Endometrial microvascular endothelial cells (primary cell): Measurements from ENCODE around the gene C4orf36. TPM values are rescaled to one million over a fixed set of nuclear protein-coding genes. Genes with fewer than 3 reads are reported as not detected.

ENCODE experiments used
- in situ Hi-C: cut with HindIII; loops from 2 replicates; pipeline ENCODE4 v1.10.0; 2017; ENCODE audit warnings: low sequenced_read_pairs, low pct_unique_long_range_greater_than_20kb; ENCODE audit errors: inconsistent ontology term
- total RNA-seq: library from RNA; depleted of rRNA; stranded (reverse); fragments of >200 nt; gene quantifications from one replicate; pipeline ENCODE4 v1.2.3, GENCODE V29; 2015; ENCODE audit errors: inconsistent ontology term

The C4orf36 gene, protein sequence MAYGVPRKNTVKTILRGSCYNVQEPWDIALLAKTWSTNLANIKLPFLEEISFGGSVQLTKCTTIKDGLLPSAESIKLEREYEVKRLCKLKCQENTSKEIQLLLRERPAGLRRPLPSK
- total RNA-seq, result 0.56 TPM

GRCh38 chr4:86891762-86892635 lies at the start of gene C4orf36:
TSS of gene C4orf36 (minus strand) at chr4:86892422. CDS start at chr4:86891520, 902 bp downstream.
- in situ Hi-C loops, result no loop called here

DNA sequence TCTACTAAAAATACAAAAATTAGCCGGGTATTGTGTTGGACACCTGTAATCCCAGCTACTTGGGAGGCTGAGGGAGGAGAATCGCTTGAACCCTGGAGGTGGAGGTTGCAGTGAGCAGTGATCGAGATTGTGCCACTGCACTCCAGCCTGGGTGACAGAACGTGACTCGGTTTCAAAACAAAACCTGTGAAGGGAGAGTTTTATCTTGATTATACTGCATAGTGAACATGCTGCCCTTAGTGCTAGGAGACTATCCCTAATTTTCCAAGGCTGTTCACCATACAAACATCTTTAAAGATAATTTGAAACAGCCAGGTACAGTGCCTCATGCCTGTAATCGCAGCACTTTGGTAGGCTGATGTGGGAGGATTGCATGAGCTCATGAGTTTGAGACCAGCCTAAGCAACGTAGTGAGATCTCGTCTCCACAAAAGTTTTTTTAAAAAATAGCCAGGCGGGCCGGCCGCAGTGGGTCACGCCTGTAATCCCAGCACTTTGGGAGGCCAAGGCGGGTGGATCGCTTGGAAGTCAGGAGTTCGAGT lies 48.8 kb upstream of the C4orf36 start:
- in situ Hi-C loops, result no loop called here

DNA sequence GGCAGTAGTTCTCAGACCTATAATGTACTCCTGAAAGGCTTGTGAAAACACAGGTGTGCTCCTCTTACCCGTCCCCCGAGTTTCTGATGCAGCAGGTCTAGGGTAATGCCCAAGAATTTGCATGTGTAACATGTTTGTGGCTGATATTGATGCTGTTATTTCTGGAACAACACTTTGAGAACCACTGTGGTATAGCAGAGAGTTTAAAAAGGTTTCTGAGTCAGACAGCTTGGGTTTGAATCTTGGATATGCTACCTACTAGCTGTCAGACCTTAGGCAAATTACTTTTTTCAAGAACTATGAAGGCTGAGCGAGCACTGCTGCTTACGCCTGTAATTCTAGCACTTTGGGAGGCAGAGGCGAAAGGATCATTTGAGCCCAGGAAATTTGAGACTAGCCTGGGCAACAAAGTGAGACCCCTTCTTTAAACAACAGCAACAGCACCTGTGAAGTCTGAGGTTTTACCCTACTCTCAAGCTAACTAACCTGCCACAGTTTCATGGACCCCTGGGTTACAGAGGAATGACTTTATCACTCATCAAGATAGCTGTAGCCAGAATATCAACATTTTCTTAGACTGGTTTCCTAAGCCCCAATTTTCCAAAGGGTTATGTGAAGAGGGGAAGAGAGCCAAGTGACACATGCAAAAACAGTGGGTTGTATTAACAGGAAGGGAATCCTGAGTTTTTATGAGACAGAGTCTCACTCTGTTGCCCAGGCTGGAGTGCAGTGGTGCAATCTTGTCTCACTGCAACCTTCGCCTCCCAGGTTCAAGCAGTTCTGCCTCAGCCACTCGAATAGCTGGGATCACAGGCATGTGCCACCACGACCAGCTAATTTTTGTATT lies 47.7 kb upstream of the C4orf36 start:
- in situ Hi-C loops, result no loop called here

DNA sequence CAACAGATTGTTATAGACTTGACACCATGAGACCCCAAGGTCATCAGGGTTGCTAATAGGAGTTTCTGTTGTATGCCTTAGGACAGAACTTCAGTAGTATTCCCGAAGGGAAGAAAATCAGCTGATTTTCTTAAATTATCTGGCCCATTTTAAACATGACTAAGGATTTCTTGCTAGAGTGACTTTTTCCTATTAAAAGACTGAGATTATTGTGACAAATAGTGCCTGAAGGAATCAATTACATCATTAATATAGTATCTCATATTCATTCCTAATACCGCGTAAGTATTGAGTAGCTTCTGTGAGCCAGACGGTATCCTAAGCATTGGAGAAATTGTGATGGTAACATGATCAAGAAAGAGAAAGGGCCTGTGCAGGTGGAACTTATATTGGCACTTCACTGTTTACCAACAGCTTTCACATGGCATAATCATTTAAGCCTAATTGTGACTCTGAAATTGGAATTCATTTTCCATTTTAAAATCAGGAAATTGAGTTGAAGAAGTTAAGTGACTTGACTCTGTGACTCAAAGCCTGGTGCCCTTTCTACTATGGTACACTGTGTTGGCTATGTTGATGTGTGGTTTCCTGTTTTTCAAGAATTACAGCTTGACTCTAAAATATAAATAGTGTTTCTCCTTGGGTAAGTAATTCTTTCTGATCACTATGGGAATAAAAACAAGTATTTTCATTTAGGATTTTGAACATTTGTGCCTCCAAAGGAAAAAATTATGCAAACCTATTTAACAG lies 46.7 kb upstream of the C4orf36 start:
- in situ Hi-C loops, result no loop called here

GRCh38 chr4:86935853-86936733 lies 43.9 kb upstream of the C4orf36 start:
- in situ Hi-C loops, result no loop called here

GRCh38 chr4:86935566-86935852 lies 43.3 kb upstream of the C4orf36 start:
- in situ Hi-C loops, result no loop called here

- in situ Hi-C loops, result no loop called here
These were observed 42.7 kb upstream of the C4orf36 start, which contains the start of gene AFF1 for GRCh38 chr4:86934771-86935565. TSS of gene AFF1 (plus strand) at chr4:86935011. CDS start at chr4:86948534, 13,523 bp downstream.

GRCh38 chr4:86934147-86934770 lies 42.0 kb upstream of the C4orf36 start:
- in situ Hi-C loops, result no loop called here

- in situ Hi-C loops, result no loop called here
These were observed 36.4 kb upstream of the C4orf36 start for GRCh38 chr4:86928400-86929255.

DNA sequence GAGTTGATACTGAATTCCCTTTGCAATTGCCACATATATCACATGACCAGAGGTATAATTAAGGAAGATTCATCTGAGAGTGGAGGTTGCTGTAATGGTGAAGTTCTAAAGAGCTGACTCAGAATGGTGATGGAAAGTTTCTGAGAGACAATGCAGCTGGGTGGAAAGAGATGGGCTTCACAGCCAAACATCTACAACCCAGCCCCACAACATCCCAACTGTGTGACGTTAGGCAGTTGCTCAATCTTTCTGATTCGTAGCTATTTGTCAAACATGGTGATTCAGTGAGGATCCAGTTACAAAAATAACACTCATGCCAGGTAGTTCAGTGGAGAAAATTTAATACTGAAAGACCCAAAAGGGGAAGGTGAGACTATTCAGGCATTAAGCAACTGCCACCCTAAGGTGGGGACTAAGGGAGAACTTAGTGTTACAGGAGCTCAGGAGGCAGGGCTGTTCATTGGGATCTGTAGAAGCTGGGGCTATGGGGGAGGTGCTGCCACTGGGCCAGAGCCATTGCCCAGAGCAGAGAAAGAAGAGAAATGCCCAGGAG lies 35.7 kb upstream of the C4orf36 start:
- in situ Hi-C loops, result no loop called here

DNA sequence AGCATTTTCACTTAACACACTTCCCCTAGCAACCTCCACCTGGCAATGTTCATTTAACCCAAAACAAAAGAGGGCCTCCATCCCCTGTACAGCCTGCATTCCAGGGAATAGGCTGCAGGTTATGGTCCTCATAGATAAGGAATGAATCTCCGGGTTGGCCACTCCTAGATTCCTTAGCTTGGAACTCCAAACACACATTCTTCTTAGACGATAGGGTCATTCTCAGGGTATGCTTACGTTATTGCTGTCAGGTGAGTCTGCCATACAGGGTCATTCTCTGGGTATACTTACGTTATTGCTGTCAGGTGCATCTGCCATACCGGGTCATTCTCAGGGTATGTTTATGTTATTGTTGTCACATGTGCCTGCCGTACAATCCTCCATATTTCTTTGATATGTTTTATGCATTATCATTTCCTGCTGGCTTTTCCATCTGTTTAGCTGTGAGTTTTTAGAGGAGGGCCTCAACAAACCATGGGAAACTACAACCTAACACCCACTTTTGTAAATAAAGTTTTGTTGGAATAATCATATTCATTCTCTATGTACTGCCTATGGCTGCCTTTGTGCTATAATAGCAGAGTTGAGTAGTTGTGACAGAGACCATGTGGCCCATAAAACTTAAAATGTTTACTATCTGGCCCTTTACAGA lies 34.3 kb upstream of the C4orf36 start:
- in situ Hi-C loops, result no loop called here

GRCh38 chr4:86924811-86925210 lies 32.6 kb upstream of the C4orf36 start:
- in situ Hi-C loops, result loop anchor here (25.0 kb wide), 1 partner anchor 187 kb away; no protein-coding TSS in a partner anchor

GRCh38 chr4:86921608-86922252 lies 29.5 kb upstream of the C4orf36 start:
- in situ Hi-C loops, result loop anchor here (25.0 kb wide), 1 partner anchor 191 kb away; no protein-coding TSS in a partner anchor

DNA sequence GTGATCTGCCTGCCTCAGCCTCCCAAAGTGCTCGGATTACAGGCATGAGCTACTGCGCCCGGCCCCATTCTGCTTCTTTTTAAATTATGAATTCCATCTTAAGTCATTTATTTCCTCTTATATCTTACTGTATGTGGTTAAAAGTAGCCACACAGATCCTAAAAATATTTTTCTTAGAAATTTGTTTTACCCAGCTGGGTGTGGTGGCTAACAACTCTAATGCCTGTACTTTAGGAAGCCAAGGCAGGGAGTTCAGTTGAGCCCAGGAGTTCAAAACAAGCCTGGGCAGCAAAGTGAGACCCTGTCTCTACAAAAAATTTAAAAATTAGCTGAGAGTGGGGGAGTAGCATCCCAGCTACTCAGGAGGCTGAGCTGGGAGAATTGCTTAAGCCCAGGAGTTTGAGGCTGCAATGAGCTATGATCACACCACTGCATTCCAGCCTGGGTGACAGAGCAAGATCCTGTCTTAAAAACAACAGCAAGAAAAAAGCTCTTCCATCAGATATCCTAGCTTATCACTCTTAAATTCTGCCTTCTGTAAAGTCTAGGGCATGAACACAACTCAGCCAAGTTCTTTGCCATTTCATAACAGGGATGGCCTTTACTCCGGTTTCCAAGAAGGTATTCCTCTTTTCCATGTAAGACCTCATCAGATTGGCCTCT lies 27.5 kb upstream of the C4orf36 start:
- in situ Hi-C loops, result loop anchor here (25.0 kb wide), 1 partner anchor 193 kb away; no protein-coding TSS in a partner anchor
